Putamen (tissue), 1 donor: Measurements from ENCODE around the gene CIAO2B.
A peak's percentile ranks its signal among the peaks of the same experiment; 100 is the strongest.
"Not testable (repeated sequence)": the region's sequence is repeated elsewhere in the genome, so short reads cannot be mapped to it uniquely, and the experiment has no call there.

Experiments
- DNase-seq: peaks from one replicate; pipeline ENCODE4 v3.0.0-alpha.2; 2016; ENCODE audit warnings: low spot score

CIAO2B gene

GRCh38 chr16:66903544-66904427 is 30.4 kb downstream of the CIAO2B start:
- DNase-seq = no peak

- DNase-seq = no peak
Observed at GRCh38 chr16:66902648-66903543, 31.3 kb downstream of the CIAO2B start.

DNA sequence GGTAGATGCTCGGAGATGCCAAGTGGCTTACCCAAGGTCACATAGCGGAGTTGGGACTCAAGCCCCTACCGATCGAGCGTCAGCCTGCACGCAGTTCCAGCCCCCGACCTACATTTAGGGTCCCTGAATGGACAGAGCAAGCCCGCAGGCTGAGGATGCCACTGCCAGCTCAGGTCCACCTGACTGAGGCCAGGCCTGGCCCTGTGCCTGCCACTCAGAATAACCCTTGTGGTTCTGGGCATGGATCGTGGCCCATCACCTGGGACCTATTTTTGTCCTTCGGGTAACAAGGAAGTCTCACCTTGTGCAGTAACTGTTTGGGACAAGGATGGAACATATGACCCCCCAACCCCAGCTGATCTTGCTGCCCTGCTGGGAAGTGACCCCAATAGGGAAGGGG is 32.6 kb downstream of the CIAO2B start:
- DNase-seq = no peak

DNA sequence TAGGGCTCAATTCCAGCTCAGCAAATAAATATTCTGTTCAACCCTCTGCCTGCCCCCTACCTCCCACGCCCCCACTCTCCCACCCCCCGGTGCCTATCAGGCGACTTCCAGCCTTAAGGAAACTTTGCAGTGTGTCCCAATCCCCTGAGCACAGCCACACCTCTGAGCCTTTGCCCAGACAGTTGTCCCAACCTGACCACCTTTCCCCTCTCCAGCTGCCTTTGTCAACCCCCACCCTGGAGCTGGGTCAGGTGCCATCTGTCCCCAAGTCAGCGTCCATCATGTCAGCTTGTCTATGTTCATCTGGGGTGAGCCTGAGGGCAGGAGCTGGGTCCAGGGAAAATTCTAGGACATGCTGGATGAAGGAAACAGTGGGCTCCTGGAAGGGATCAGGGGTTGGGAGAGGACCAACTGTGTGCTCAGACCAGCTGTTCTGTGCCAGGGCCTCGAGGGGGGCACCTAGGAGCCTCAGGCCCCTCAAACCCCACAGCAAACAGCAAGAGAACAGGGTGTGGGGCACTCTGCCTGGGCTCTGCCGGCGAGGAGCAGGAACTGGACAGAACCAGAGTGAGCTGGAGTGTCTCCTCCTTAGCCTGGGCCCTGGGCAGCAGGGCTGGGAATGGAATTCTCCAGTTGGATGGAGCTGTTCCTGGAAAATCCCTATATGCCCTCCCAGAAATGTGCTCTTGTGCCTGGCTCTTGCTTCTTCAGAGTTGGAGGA is 33.3 kb downstream of the CIAO2B start:
- DNase-seq = no peak

GRCh38 chr16:66899945-66900710 is 34.1 kb downstream of the CIAO2B start:
- DNase-seq = no peak

GRCh38 chr16:66899310-66899944 is 34.8 kb downstream of the CIAO2B start:
- no peak for DNase-seq

- DNase-seq = no peak
Observed at GRCh38 chr16:66898933-66899309, 35.3 kb downstream of the CIAO2B start.

DNA sequence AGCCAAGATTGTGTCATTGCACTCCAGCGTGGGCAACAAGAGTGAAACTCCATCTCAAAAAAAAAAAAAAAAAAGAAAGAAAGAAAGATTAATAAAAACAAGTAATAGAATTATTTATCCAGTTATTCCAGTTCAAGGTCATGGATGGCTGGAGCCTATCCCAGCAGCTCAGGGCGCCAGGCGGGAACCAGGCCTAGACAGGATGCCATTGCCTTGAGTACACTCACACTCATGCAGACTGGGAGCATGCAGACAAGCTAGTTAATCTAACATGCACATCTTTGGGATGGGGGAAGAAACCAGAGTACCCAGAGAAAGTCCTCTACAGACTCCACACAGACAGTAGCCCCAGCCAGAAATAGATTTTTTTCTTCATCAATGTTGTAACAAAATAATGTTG is 36.0 kb downstream of the CIAO2B start:
- no peak for DNase-seq

GRCh38 chr16:66896682-66897081 is 37.5 kb downstream of the CIAO2B start:
- DNase-seq = not testable (repeated sequence)

GRCh38 chr16:66895999-66896398 is 38.2 kb downstream of the CIAO2B start:
- DNase-seq = no peak

DNA sequence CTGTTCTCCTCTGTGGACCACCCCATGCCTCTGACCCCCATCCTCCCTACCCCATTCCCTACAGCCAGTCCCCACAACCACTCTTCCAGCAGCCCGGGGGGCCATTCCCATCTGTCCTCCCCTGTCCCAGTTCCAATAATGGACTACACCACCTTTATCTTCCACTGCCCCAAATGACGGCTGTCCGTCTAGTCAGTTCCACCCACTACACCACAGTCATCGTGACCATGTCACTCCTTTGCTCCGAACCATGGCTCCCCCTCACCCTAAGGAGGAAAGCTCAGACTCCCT is 38.6 kb downstream of the CIAO2B start:
- DNase-seq = no peak

DNA sequence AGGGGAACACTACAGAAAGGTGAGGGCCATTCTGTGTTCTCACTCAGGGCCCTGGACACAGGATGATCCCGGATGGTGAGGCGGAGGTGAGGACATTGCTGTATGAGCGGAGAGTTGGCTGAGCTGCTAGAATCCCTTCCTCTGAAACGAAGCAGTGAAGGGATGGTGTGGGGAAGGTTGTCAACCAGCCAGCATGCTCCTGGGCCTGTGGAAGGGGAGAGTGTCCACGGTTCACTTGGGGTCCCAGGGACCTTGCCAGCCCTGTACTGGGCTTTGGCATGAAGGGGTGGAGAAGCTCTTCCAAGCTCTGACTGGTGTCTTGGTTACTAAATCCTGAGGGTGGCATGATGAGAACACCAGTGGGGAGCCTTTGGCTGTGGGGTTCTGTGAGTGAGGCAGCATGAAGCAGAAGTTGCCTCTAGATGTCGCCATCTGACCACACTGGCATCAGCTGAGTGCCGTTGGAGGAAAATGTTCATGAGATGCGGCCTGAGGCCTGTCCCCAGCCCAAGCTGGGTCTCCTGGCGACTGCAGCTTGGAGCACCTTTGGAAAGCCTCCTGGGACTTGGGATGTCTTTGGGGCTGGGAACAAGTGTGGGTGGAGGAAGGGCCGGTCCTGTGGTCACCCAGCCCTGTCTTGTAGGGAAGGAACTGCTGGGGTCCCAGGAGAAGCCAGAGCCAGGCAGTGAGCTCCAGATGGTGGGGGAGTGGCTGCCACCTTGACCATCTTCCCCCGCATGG is 39.1 kb downstream of the CIAO2B start:
- peak; percentile 60 for DNase-seq

- no peak for DNase-seq
Observed at GRCh38 chr16:66894055-66894454, 40.1 kb downstream of the CIAO2B start.

DNA sequence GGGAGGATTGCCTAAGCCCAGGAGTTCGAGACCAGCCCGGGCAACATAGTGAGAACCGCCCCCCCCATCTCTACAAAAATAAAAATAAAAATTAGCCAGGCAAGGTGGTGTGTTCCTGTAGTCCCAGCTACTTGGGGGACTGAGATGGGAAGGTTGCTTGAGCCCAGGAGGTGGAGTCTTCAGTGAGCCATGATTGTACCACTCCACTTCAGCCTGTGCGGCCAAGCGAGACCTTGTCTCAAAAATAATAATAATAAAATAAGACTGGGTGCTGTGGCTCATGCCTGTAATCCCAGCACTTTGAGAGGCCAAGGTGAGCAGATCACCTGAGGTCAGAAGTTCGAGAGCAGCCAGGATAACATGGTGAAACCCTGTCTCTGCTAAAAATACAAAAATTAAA is 42.4 kb downstream of the CIAO2B start:
- DNase-seq = no peak

DNA sequence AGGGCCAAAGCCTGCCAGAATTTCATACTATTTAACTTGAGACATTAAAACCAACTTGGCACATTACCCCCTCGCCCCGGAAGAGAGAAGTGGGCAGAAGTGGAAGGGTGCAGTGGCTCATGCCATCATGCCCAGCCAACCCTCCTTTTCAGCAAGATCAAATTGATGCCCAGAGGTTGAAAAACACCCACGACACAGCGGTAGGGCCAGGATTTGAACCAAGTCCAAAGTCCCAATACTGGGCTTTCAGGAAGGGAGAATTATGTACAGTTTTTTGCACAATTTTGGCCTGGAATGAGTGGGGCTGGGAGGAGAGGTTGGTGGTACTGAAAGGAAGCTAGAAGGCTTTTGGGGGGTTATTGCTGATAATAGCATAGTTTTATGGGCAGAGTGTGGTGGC is 42.8 kb downstream of the CIAO2B start:
- no peak for DNase-seq

GRCh38 chr16:66890799-66891198 is 43.4 kb downstream of the CIAO2B start:
- DNase-seq = no peak

DNA sequence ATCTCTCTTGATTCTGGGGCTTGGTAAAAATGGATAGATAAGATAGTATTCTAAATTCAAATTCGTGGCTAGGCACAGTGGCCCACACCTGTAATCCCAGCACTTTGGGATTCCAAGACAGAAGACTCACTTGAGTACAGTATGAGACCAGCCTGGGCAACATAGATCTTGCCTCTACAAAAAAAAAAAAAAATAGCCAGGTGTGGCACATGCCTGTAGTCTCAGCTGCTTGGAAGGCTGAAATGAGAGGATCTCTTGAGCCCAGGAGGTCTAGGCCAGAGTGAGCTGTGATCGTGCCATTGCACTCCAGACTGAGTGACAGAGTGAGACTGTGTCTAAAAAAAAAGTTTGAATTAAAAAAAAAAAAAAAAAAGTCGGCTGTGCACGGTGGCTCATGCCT is 44.6 kb downstream of the CIAO2B start:
- DNase-seq = no peak

GRCh38 chr16:66888647-66889615 is 45.3 kb downstream of the CIAO2B start:
- no peak for DNase-seq

GRCh38 chr16:66886914-66887313 is 47.3 kb downstream of the CIAO2B start:
- DNase-seq = no peak
